Memory B cell (primary cell): ENCODE results near the gene RALGAPB.

Source experiments
- ATAC-seq: fragments of 150-1000 bp; cut with Tn5 transposase; 2 replicates; pipeline ENCODE4 v1.10.0; 2021; ENCODE audit warnings: low read depth, mild to moderate bottlenecking, moderate library complexity
- DNase-seq, 2 donors: peaks; one replicate each; pipeline ENCODE4 v3.0.0; 2022; ENCODE audit warnings: low spot score in 2 of 2
- H3K27ac Mint-ChIP-seq: one replicate; pipeline ENCODE4 v1.8.0; 2022; ENCODE audit warnings: mild to moderate bottlenecking, moderate library complexity, mixed read lengths
- H3K27me3 Mint-ChIP-seq: one replicate; pipeline ENCODE4 v1.8.0; 2022; ENCODE audit warnings: mixed read lengths
- H3K36me3 Mint-ChIP-seq: one replicate; pipeline ENCODE4 v1.8.0; 2022; ENCODE audit warnings: mild to moderate bottlenecking, mixed read lengths
- H3K4me1 Mint-ChIP-seq: one replicate; pipeline ENCODE4 v1.8.0; 2022; ENCODE audit warnings: mixed read lengths
- H3K4me3 Mint-ChIP-seq: one replicate; pipeline ENCODE4 v1.8.0; 2022; ENCODE audit warnings: mild to moderate bottlenecking, moderate library complexity, mixed read lengths
- H3K9me3 Mint-ChIP-seq: one replicate; pipeline ENCODE4 v1.8.0; 2022; ENCODE audit warnings: mixed read lengths

Gene RALGAPB

GRCh38 chr20:38555395-38555794 lies 82.8 kb downstream of the RALGAPB start:
- Mint-ChIP-seq H3K4me3 (no peak overlapping the region), H3K4me1 (no peaks in the 10 kb centered on the region), H3K36me3 (peaks cover 32% of the 10 kb centered on the region), H3K27ac (no peak overlapping the region), H3K27me3 (no peaks in the 10 kb centered on the region), H3K9me3 (no peaks in the 10 kb centered on the region)
- no peak for ATAC-seq
- no peak for DNase-seq

DNA sequence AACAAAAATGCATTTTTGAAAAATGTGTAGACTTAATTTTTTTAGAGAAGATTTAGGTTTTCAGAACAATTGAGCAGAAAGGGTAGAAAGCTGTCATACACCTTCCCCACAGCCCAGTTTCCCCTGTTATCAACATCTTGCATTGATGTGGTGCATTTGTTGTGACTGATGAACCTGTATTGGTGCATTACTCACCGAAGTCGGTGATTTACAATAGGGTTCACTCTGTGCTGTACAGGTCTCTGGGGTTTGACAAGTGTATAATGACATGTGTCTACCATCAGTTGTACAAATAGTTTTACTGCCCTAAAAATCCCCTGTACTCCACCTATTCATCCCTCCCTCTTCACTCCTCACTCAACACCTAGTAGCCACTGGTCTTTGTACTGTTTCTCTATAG lies 84.5 kb downstream of the RALGAPB start:
- no peaks in the 10 kb centered on the region for H3K9me3 Mint-ChIP-seq
- no peaks in the 10 kb centered on the region for H3K4me1 Mint-ChIP-seq
- H3K36me3 Mint-ChIP-seq, result peaks cover 31% of the 10 kb centered on the region
- no peak for ATAC-seq
- no peak overlapping the region for H3K27ac Mint-ChIP-seq
- DNase-seq, result no peak
- H3K4me3 Mint-ChIP-seq, result no peak overlapping the region
- no peaks in the 10 kb centered on the region for H3K27me3 Mint-ChIP-seq

DNA sequence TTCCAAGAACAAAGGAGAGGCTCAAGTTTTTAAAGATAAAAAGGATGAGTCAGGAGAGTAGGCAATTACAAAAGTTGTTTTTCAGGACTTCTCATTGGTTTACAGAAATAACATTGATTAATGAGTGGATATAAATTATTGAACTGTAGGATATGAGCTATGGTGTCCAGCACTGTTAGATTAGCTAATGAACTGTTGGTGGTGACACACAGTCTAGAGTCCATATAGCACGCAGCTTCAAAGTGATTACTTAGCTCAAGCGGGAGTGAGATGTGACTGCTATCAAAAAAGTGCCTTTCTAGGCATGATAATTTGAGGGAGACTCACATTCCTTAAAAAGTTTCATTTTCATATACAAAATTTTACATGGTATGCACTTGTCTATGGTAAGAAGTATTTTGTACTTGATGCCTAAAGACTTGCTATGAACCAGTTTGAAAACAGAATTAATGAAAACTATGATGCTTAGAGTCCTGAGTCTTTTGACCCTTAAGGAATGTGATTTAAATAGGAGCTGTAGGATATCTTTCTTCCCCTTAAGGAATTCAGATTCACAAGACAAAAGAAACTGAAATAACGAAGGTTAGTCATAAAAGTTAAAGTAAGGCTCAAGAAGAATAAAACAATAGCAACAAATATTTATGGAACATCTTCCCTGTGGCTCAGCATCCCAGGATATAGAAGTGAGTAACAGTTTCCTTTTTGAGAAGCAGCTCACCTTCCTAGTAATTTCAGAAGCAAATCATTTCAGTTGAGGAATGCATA lies 86.1 kb downstream of the RALGAPB start:
- Mint-ChIP-seq H3K4me3 (no peak overlapping the region), H3K27ac (no peak overlapping the region), H3K4me1 (no peaks in the 10 kb centered on the region), H3K36me3 (peaks cover 33% of the 10 kb centered on the region), H3K27me3 (no peaks in the 10 kb centered on the region), H3K9me3 (no peaks in the 10 kb centered on the region)
- no peak for ATAC-seq
- no peak for DNase-seq

DNA sequence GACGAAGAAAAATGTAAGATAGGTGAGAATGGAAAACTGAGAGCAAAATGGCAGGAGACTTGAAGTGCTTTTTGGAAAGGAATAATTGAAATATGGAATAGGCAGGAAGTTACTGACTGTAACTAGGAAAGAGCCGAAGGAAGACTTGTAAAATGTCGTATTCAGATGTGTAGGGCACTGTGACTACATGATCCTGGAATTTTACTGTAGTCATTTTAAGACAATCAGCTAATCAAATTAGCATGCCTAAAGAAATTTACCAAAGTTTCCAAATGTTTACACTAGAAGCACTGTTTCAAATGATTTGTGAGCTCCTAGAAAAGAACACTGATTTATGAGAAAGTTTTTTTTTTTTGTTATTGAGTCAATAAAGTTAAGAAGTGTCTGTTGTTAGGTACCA lies 87.1 kb downstream of the RALGAPB start:
- DNase-seq (no peak), ATAC-seq (no peak)
- no peak overlapping the region for H3K4me3 Mint-ChIP-seq
- no peaks in the 10 kb centered on the region for H3K9me3 Mint-ChIP-seq
- no peak overlapping the region for H3K27ac Mint-ChIP-seq
- H3K4me1 Mint-ChIP-seq, result no peaks in the 10 kb centered on the region
- H3K27me3 Mint-ChIP-seq, result no peaks in the 10 kb centered on the region
- H3K36me3 Mint-ChIP-seq, result peaks cover 34% of the 10 kb centered on the region

GRCh38 chr20:38563802-38564431 lies 91.3 kb downstream of the RALGAPB start:
- Mint-ChIP-seq H3K27me3 (no peaks in the 10 kb centered on the region), H3K9me3 (no peaks in the 10 kb centered on the region), H3K36me3 (peaks cover 39% of the 10 kb centered on the region), H3K4me3 (no peak overlapping the region), H3K27ac (no peak overlapping the region), H3K4me1 (no peaks in the 10 kb centered on the region)
- ATAC-seq (no peak), DNase-seq (no peak)

GRCh38 chr20:38564680-38565079 lies 92.0 kb downstream of the RALGAPB start:
- Mint-ChIP-seq H3K4me3 (no peak overlapping the region), H3K27ac (no peak overlapping the region), H3K9me3 (no peaks in the 10 kb centered on the region), H3K27me3 (no peaks in the 10 kb centered on the region), H3K36me3 (peaks cover 34% of the 10 kb centered on the region), H3K4me1 (no peaks in the 10 kb centered on the region)
- no peak for DNase-seq
- no peak for ATAC-seq

GRCh38 chr20:38566036-38566598 lies 93.5 kb downstream of the RALGAPB start:
- DNase-seq (no peak), ATAC-seq (no peak)
- H3K36me3 Mint-ChIP-seq, result peaks cover 36% of the 10 kb centered on the region
- no peaks in the 10 kb centered on the region for H3K4me1 Mint-ChIP-seq
- no peaks in the 10 kb centered on the region for H3K9me3 Mint-ChIP-seq
- H3K4me3 Mint-ChIP-seq, result no peak overlapping the region
- no peaks in the 10 kb centered on the region for H3K27me3 Mint-ChIP-seq
- H3K27ac Mint-ChIP-seq, result no peak overlapping the region

GRCh38 chr20:38569747-38570525 lies 97.3 kb downstream of the RALGAPB start:
- no peak overlapping the region for H3K4me3 Mint-ChIP-seq
- ATAC-seq (no peak), DNase-seq (no peak)
- no peak overlapping the region for H3K27ac Mint-ChIP-seq
- H3K27me3 Mint-ChIP-seq, result no peaks in the 10 kb centered on the region
- H3K36me3 Mint-ChIP-seq, result peaks cover 37% of the 10 kb centered on the region
- no peaks in the 10 kb centered on the region for H3K4me1 Mint-ChIP-seq
- H3K9me3 Mint-ChIP-seq, result no peaks in the 10 kb centered on the region

DNA sequence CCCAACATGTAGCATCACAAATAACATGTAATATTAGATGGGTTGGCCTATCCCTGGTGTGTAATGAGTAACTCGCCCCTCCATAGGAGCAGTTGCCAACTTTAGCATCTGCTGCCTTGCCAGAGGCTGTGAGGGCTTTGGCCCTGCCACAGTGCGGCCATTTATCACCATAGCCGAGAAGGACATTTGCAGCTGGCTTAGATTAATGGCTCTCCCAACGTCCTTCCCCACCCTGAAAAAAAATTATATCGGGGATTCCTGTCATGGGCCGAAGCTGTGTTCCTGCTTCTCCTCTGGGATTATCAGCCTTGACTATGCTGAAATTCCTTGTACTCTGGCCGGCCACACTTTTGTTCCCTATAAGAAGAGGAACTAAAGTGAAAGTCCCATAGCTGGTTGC lies 100.8 kb downstream of the RALGAPB start:
- Mint-ChIP-seq H3K4me1 (no peaks in the 10 kb centered on the region), H3K27me3 (no peaks in the 10 kb centered on the region), H3K9me3 (no peaks in the 10 kb centered on the region), H3K4me3 (no peak overlapping the region), H3K36me3 (peaks cover 29% of the 10 kb centered on the region), H3K27ac (no peak overlapping the region)
- ATAC-seq, result no peak
- DNase-seq, result no peak

GRCh38 chr20:38579219-38579910 lies 106.7 kb downstream of the RALGAPB start:
- ATAC-seq, result no peak
- no peak overlapping the region for H3K27ac Mint-ChIP-seq
- DNase-seq, result no peak
- no peaks in the 10 kb centered on the region for H3K27me3 Mint-ChIP-seq
- peaks cover 15% of the 10 kb centered on the region for H3K36me3 Mint-ChIP-seq
- no peaks in the 10 kb centered on the region for H3K4me1 Mint-ChIP-seq
- H3K9me3 Mint-ChIP-seq, result no peaks in the 10 kb centered on the region
- no peak overlapping the region for H3K4me3 Mint-ChIP-seq

DNA sequence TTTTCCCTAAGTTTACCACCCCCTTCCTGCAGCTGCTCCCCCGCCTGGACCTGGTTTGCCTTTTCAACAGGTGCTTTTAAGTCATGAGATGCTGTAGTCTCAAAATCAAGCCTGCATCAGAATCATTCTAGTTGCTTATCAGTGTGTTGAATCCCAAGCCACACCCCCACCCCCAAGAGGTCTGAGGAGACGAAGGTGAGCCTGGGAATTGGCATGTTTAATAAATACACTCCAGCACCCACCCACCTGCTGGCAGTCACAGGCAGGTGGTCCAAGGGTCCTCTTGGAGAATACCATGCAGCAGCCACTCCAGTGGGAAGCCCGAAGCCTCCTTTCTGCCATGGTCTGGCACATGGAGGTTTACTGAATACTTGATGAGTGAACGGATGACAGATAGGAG lies 107.3 kb downstream of the RALGAPB start:
- DNase-seq (no peak), ATAC-seq (no peak)
- no peak overlapping the region for H3K27ac Mint-ChIP-seq
- no peaks in the 10 kb centered on the region for H3K9me3 Mint-ChIP-seq
- peaks cover 10% of the 10 kb centered on the region for H3K36me3 Mint-ChIP-seq
- H3K4me1 Mint-ChIP-seq, result no peaks in the 10 kb centered on the region
- no peaks in the 10 kb centered on the region for H3K27me3 Mint-ChIP-seq
- no peak overlapping the region for H3K4me3 Mint-ChIP-seq

DNA sequence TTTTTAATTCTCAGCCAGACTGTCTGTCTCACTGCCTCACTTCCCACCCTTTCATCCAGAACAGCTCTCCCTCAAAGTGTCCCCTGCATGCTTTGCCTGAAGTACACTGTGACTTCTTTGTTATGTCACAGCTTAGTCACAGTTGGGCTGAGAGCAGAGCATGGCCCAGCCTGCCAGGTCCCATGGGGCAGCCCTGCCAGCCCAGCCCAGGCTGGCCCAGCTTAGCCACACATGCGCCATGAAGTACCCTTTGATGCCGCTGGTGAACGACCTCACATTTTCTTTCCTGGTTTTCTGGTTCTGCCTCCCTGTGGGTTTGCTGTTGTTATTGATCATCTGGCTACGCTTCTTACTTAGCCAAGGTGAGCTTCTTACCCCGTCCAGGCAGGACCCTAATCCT lies 108.4 kb downstream of the RALGAPB start, which contains the start of gene ADIG:
TSS of gene ADIG (plus strand) at position 185 of the 400 bp plus-strand sequence. CDS start at position 239, 54 bp downstream.
- Mint-ChIP-seq H3K27ac (no peak within 1 kb of the TSS), H3K4me1 (no peaks in the 10 kb centered on the region), H3K4me3 (no peak within 1 kb of the TSS), H3K27me3 (no peaks in the 10 kb centered on the region), H3K9me3 (no peaks in the 10 kb centered on the region), H3K36me3 (peaks cover 4% of the 10 kb centered on the region)
- no peak for ATAC-seq
- DNase-seq, result no peak

DNA sequence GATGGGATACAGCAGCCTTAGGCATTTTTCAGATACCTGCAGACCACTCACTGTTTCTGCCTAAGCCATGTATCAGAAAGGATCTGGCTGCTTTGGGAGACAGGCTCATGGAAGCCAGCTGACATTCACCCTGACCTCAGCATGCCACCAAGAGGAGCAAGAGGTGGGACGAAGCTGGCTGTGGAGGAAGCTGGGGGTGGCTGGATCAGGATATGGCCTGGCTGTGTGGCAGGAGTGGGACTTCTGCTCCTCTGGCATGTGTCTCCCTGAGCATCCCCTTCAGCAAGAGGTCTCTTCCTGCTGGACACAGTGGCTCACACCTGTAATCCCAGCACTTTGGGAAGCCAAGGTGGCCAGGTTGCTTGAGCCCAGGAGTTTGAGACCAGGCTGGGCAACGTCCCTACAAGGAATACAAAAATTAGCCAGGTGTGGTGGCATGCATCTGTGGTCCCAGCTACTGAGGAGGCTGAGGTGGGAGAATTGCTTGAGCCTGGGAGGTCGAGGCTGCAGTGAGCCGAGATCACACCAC lies 109.3 kb downstream of the RALGAPB start:
- H3K9me3 Mint-ChIP-seq, result no peaks in the 10 kb centered on the region
- peaks cover 2% of the 10 kb centered on the region for H3K27me3 Mint-ChIP-seq
- DNase-seq, result no peak
- no peak overlapping the region for H3K27ac Mint-ChIP-seq
- H3K36me3 Mint-ChIP-seq, result peaks cover 1% of the 10 kb centered on the region
- no peak for ATAC-seq
- no peaks in the 10 kb centered on the region for H3K4me1 Mint-ChIP-seq
- no peak overlapping the region for H3K4me3 Mint-ChIP-seq
